Sigmoid colon (tissue), 4 donors: ENCODE data around the gene PAK3.

Source experiments
- CTCF ChIP-seq, 4 experiments: fragments of 450-650 bp in 3 of 4; fragments of 200-600 bp in 1 of 4; IDR thresholded peaks; one replicate each; pipeline ENCODE4 v1.5.1; 2016 to 2019; ENCODE audit warnings: antibody characterized with exemption in 4 of 4, mild to moderate bottlenecking in 3 of 4, moderate library complexity in 2 of 4
- POLR2AphosphoS5 ChIP-seq, 4 donors: sonication (generic); formaldehyde crosslinking; IDR thresholded peaks; one replicate each; pipeline ENCODE4 v1.6.1; 2017; ENCODE audit warnings: antibody characterized with exemption in 4 of 4

- TF ChIP-seq POLR2AphosphoS5 (IDR thresholded peaks at IDR 0.05) (no peak), CTCF (IDR thresholded peaks at IDR 0.05) (no peak)
Observed at GRCh38 chrX:111180750-111181240, 84.8 kb downstream of the PAK3 start.
